GM19452 (cell line): ENCODE results near the gene SELENOO.

ENCODE experiments used
- ATAC-seq: cut with Tn5 transposase; IDR thresholded peaks from one replicate; pipeline ENCODE4 v1.9.1; 2021; ENCODE audit not compliant: unreplicated experiment

Gene SELENOO

GRCh38 chr22:50171965-50172421, 28.8 kb upstream of the SELENOO start:
- no peak for ATAC-seq

GRCh38 chr22:50173311-50173982, 27.4 kb upstream of the SELENOO start:
- no peak for ATAC-seq

DNA sequence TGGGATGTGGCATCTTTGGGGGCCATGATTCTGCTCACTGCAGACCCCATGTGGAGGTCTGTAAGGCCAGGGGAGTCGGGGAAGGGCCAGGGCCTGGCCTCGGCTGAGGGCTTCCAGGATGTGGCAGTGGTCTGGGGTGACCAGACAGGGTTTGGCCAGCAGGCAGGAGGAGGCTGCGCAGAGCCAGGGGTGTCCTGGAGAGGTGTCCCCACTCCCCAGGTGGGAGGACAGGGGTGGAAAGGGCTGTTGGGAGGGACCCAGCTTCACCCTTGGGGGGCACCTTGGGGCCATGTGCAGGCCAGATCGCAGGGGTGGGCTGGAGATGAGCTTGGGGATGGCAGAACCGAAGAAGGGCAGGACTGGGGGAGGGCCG, 26.8 kb upstream of the SELENOO start:
- ATAC-seq = no peak

GRCh38 chr22:50174382-50175190, 26.2 kb upstream of the SELENOO start:
- ATAC-seq = no peak

- ATAC-seq = no peak
These were observed 25.7 kb upstream of the SELENOO start for GRCh38 chr22:50175191-50175461.

DNA sequence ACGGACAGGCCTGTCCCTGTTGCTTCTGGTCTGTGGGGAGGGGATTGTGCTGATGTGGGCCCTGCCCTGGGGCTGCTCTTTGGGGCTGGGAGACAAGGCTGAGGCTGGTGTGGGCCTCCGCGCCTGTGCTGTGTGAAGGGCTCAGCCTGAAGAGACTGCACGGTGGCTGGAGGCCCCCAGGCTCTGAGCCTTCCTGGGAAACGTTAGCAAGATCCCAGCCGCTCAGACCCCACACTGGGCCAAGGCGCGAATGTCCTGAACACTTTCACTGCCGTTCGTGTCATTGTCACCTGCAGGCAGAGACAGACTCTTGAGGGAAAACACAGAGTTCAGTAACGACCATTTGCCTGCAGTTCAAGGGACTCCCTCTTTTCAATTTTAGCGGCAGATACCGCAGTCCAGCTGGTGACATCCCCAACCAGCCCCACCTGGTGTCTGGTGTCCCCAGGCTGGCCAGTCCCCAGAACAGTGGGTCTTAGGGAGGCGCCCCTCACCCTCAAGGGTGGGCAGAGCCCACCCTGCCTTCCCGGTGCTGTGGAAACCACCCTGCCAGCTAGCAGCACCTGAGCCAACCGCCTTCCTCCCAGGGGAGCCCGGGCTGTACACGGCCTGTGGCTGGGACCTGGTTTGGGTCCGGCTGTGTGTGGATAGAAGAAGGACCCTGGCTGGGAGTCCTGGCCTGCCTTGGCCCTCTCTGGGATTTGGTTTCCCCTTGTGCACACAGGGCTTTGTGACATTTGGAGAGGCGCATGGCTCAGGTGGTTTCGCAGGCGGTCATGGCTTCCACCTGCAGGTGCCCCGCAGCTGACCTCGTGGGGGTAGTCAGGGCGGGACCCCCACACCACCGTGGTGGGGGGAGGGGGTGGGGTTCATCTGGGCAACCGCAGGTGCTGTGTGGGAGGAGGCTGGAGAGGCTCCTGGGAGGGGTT, 24.6 kb upstream of the SELENOO start:
- no peak for ATAC-seq

DNA sequence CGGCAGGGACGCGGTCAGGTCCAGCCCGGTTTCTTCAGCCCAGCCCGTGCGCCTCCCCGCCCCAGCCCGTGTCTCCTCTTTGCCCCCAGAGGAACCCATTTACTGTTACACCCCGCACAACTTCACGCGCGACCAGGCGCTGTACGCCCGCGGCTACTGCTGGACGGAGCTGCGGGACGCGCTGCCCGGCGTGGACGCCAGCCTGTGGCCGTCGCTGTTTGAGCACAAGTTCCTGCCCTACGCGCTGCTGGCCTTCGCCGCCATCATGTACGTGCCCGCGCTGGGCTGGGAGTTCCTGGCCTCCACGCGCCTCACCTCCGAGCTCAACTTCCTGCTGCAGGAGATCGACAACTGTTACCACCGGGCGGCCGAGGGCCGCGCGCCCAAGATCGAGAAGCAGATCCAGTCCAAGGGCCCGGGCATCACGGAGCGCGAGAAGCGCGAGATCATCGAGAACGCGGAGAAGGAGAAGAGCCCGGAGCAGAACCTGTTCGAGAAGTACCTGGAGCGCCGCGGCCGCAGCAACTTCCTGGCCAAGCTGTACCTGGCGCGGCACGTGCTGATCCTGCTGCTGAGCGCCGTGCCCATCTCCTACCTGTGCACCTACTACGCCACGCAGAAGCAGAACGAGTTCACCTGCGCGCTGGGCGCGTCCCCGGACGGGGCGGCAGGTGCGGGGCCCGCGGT, 23.8 kb upstream of the SELENOO start:
- no peak for ATAC-seq

DNA sequence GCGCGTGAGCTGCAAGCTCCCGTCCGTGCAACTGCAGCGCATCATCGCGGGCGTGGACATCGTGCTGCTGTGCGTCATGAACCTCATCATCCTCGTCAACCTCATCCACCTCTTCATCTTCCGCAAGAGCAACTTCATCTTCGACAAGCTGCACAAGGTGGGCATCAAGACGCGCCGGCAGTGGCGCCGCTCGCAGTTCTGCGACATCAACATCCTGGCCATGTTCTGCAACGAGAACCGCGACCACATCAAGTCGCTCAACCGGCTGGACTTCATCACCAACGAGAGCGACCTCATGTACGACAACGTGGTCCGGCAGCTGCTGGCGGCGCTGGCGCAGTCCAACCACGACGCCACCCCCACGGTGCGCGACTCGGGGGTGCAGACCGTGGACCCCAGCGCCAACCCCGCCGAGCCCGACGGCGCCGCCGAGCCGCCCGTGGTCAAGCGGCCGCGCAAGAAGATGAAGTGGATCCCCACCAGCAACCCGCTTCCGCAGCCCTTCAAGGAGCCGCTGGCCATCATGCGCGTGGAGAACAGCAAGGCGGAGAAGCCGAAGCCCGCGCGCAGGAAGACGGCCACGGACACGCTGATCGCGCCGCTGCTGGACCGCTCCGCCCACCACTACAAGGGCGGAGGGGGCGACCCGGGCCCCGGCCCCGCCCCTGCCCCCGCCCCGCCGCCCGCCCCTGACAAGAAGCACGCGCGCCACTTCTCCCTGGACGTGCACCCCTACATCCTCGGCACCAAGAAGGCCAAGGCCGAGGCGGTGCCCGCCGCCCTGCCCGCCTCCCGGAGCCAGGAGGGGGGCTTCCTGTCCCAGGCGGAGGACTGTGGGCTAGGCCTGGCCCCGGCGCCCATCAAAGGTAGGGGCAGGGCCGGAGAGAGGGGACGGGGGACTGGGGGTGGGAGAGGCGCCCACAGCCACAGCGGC, 23.0 kb upstream of the SELENOO start:
- ATAC-seq = no peak

DNA sequence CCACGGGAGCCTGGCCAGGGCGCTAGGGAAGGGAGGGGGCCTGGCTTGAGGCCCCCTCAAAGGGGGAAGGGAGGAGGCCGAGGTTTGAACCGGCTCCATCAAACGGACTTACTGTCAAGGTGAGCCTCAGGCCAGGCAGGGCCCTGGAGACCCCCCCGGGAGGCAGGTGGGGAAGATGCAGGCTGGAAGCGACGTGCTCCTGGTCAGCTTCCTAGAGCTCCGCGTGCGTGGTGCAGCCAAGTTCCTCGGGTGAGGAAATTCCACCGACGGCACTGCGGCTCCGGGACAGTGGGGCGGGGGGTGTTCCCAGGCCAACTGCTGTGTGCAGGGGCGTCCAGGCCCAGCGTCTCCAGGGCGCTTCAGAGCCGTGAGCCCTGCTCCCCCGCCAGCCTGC, 22.3 kb upstream of the SELENOO start:
- ATAC-seq = no peak

DNA sequence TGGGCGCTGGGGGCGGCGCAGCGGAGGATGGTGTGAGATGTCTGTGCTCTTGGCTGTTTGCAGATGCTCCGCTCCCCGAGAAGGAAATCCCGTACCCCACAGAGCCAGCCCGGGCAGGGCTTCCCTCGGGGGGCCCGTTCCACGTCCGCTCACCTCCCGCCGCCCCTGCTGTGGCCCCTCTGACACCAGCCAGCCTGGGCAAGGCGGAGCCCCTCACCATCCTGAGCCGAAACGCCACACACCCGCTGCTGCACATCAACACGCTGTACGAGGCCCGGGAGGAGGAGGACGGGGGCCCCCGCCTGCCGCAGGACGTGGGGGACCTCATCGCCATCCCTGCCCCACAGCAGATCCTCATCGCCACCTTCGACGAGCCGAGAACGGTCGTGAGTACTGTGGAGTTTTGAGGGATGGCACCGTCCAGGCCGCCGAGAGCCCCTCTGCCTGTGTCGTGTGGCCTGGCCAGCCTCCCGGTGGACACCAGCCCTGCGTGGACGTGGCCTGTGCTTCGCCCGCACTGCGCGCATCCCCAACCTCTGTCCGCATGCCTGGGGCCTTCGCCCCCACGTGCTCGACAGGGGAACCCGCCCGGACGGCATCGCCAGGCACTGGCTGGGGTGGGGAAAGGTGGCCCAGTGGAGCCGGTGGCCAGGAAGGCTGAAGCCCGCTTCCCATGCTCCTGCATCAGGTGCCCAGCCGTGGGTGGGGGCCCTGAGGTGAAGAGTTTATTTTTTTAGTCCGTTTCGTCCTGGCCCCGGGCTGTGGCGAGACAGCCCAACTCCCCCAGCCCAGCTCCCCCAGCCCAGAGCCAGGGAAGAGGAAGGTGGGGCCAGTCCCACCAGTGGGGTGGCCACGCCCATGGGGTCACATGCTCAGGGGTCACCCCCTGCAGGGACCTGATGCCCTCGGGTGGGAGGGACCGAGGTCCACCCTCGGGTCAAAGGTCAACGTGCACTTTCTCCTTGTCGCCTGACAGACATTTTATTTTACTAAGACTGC, 21.6 kb upstream of the SELENOO start:
- ATAC-seq = no peak

- ATAC-seq = no peak
These were observed 20.7 kb upstream of the SELENOO start for GRCh38 chr22:50179937-50180726.

DNA sequence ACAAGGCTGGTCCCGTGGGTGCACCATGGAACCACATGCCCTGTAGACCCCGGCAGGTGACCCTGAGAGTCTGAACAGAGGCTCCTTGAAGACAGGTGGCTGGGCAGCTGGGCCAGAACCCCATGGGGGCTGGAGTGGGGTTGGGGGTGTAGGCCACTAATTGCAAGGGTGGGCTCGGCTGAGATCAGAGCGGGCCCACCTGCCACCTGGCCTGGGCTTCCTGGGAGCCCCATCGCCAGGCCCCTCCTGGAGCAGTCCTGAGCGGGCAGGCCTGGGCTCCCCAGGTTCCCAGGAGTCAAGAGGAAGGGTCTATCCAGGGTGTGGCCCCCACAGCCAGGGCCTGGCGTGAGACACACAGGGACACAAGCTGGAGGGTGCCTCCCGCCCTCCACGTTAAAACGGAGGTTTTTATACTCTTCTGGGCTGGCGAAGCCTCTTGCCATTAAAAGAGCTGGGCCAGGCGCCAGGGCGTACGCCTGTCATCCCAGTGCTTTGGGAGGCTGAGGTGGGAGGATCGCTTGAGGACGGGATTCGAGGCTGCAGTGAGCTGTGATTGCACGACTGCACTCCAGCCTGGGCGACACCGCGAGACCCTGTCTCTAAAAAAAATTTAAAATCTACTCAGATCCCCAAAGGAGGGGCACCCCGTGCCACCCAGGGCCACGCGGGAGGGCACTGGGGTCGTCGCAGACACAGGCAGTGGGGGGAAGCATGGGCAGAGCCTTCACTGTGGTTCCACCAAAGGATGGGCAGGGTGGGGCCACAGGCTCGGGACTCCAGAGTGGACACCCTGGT, 19.9 kb upstream of the SELENOO start:
- no peak for ATAC-seq

GRCh38 chr22:50182176-50183081, 18.4 kb upstream of the SELENOO start:
- ATAC-seq = no peak

- no peak for ATAC-seq
These were observed 17.5 kb upstream of the SELENOO start for GRCh38 chr22:50183141-50183971.
